Retinal pigment epithelial cell (primary cell): ENCODE results near the gene C11orf24.

ENCODE experiments used
- DNase-seq: peaks from one replicate; pipeline ENCODE4 v3.0.0-alpha.2; 2010; ENCODE audit warnings: low read depth
- H3K4me3 ChIP-seq: 2 replicates; pipeline ENCODE4 v1.5.1; 2011; ENCODE audit warnings: mild to moderate bottlenecking, low read length, control low read depth, moderate library complexity
- CTCF ChIP-seq: conservative IDR thresholded peaks from 2 replicates; pipeline ENCODE4 v1.5.1; 2011; ENCODE audit warnings: low read depth, low read length, control low read depth, inconsistent platforms

C11orf24 gene

GRCh38 chr11:68231621-68232020 lies 40.2 kb downstream of the C11orf24 start:
- DNase-seq = no peak
- no peak for TF ChIP-seq CTCF
- no peak overlapping the region for H3K4me3 ChIP-seq

GRCh38 chr11:68229601-68230000 lies 42.2 kb downstream of the C11orf24 start:
- no peak for DNase-seq
- H3K4me3 ChIP-seq = no peak overlapping the region
- no peak for TF ChIP-seq CTCF

GRCh38 chr11:68226421-68226820 lies 45.4 kb downstream of the C11orf24 start:
- no peak for TF ChIP-seq CTCF
- no peak for DNase-seq
- H3K4me3 ChIP-seq = no peak overlapping the region

GRCh38 chr11:68224606-68225005 lies 47.2 kb downstream of the C11orf24 start:
- no peak for DNase-seq
- H3K4me3 ChIP-seq = no peak overlapping the region
- no peak for TF ChIP-seq CTCF

- DNase-seq = no peak
- H3K4me3 ChIP-seq = no peak overlapping the region
- TF ChIP-seq CTCF = no peak
Measured at GRCh38 chr11:68223275-68223674, 48.5 kb downstream of the C11orf24 start.

GRCh38 chr11:68221406-68221805 lies 50.4 kb downstream of the C11orf24 start:
- no peak for DNase-seq
- H3K4me3 ChIP-seq = no peak overlapping the region
- TF ChIP-seq CTCF = no peak

- no peak overlapping the region for H3K4me3 ChIP-seq
- no peak for DNase-seq
- TF ChIP-seq CTCF = no peak
Measured at GRCh38 chr11:68216171-68216938, 55.4 kb downstream of the C11orf24 start.
